PC-9 (cell line): ENCODE results near the gene MROH9. TPM values are rescaled to one million over a fixed set of nuclear protein-coding genes. Genes with fewer than 3 reads are reported as not detected.

ENCODE experiments used
- BruUV-seq: library from RNA; stranded (reverse); fragments of 400-500 nt; replicated peaks from 2 replicates; lab custom pipeline; 2021; lab: Mats Ljungman, UMichigan
- CTCF ChIA-PET: fragments of 300-600 bp; sonication (Branson Sonifier 250); formaldehyde crosslinking; loops from one replicate; lab custom pipeline; 2022; ENCODE audit warnings: antibody characterized with exemption; lab: Charles Lee
- POLR2A ChIA-PET: fragments of 300-600 bp; sonication (Branson Sonifier 250); formaldehyde crosslinking; loops from one replicate; lab custom pipeline; 2022; ENCODE audit warnings: antibody characterized with exemption; ENCODE audit not compliant: unreplicated experiment; lab: Charles Lee
- DNase-seq, 2 experiments: peaks; one replicate each; pipeline versions ENCODE4 v3.0.0 to v3.0.0-alpha.2; 2015 to 2022; ENCODE audit warnings: mixed read lengths in 1 of 2
- H2AFZ ChIP-seq: fragments of 200-600 bp; sonication (generic); 2 replicates; pipeline ENCODE4 v1.8.1; 2017; ENCODE audit warnings: antibody characterized with exemption
- H3F3A ChIP-seq: fragments of 200-600 bp; sonication (generic); 2 replicates; pipeline ENCODE4 v1.8.1; 2017; ENCODE audit warnings: antibody characterized with exemption, mild to moderate bottlenecking, low read depth; ENCODE audit not compliant: insufficient read depth
- H3K27ac ChIP-seq: fragments of 200-600 bp; sonication (generic); 2 replicates; pipeline ENCODE4 v1.6.1; 2016; ENCODE audit warnings: mixed run types
- H3K27me3 ChIP-seq: fragments of 200-600 bp; sonication (generic); 2 replicates; pipeline ENCODE4 v1.6.1; 2016; ENCODE audit warnings: low read depth, mixed run types; ENCODE audit not compliant: insufficient read depth
- H3K36me3 ChIP-seq: fragments of 200-600 bp; sonication (generic); 2 replicates; pipeline ENCODE4 v1.6.1; 2016; ENCODE audit warnings: low read depth, mixed run types
- H3K4me1 ChIP-seq: fragments of 200-600 bp; sonication (generic); replicated peaks from 2 replicates; pipeline ENCODE4 v1.6.1; 2016; ENCODE audit warnings: mixed run types; ENCODE audit not compliant: insufficient read depth
- H3K4me2 ChIP-seq: fragments of 200-600 bp; sonication (generic); 2 replicates; pipeline ENCODE4 v1.6.1; 2017; ENCODE audit warnings: mixed run types
- H3K4me3 ChIP-seq: fragments of 200-600 bp; sonication (generic); 2 replicates; pipeline ENCODE4 v1.6.1; 2016; ENCODE audit warnings: mixed run types
- H3K79me2 ChIP-seq: fragments of 200-600 bp; sonication (generic); 2 replicates; pipeline ENCODE4 v1.6.1; 2017; ENCODE audit warnings: low read depth, mixed run types
- H3K9me2 ChIP-seq: fragments of 200-600 bp; sonication (generic); 2 replicates; pipeline ENCODE4 v1.8.1; 2017; ENCODE audit warnings: mild to moderate bottlenecking; ENCODE audit not compliant: insufficient read depth
- H3K9me3 ChIP-seq: fragments of 200-600 bp; sonication (generic); 2 replicates; pipeline ENCODE4 v1.8.1; 2016; ENCODE audit warnings: low read depth; ENCODE audit not compliant: insufficient read depth
- H4K20me1 ChIP-seq: fragments of 200-600 bp; sonication (generic); 2 replicates; pipeline ENCODE4 v1.8.1; 2017; ENCODE audit not compliant: insufficient read depth
- CTCF ChIP-seq: fragments of 200-600 bp; sonication (generic); conservative IDR thresholded peaks from 2 replicates; pipeline ENCODE4 v1.6.1; 2017; ENCODE audit warnings: mixed run types, antibody characterized with exemption, mild to moderate bottlenecking, moderate library complexity
- EZH2 ChIP-seq: fragments of 200-600 bp; sonication (generic); IDR thresholded peaks from 2 replicates; pipeline ENCODE4 v1.8.0; 2017; ENCODE audit warnings: antibody characterized with exemption, low read depth
- intact Hi-C: fragments of 100-400 bp; cut with micrococcal nuclease; formaldehyde crosslinking; loops from one replicate; pipeline ENCODE4 v1.10.0; 2022; ENCODE audit not compliant: unreplicated experiment
- total RNA-seq: library from RNA; stranded (reverse); gene quantifications from 2 replicates; pipeline ENCODE4 v1.2.3, GENCODE V29; 2021

MROH9 gene
- total RNA-seq, 1 experiment from 2014 or later = not detected

GRCh38 chr1:171083222-171083621 is 147.9 kb downstream of the MROH9 start:
- BruUV-seq = no TSS peak
- Histone ChIP-seq H3K4me1 (no peaks in the 10 kb centered on the region), H3K36me3 (no peaks in the 10 kb centered on the region), H3K4me3 (no peak overlapping the region), H3K4me2 (no peak overlapping the region), H3K79me2 (no peaks in the 10 kb centered on the region), H2AFZ (no peak overlapping the region), H3K27me3 (no peaks in the 10 kb centered on the region), H3K9me3 (no peaks in the 10 kb centered on the region), H3K27ac (no peak overlapping the region), H4K20me1 (no peaks in the 10 kb centered on the region), H3F3A (no peaks in the 10 kb centered on the region), H3K9me2 (no peaks in the 10 kb centered on the region)
- intact Hi-C loops = no loop called here
- CTCF ChIA-PET = interaction anchor here (1.2 kb wide), 1 partner anchor 162 kb away, joined by 3 read pairs; no protein-coding TSS in a partner anchor
- POLR2A ChIA-PET = no interaction called here
- TF ChIP-seq CTCF (no peak), EZH2 (no peak)
- DNase-seq = no peak

- no peak for TF ChIP-seq CTCF
- TF ChIP-seq EZH2 = no peak
- no peaks in the 10 kb centered on the region for H3K79me2 ChIP-seq
- H3F3A ChIP-seq = no peaks in the 10 kb centered on the region
- no peaks in the 10 kb centered on the region for H3K4me1 ChIP-seq
- H3K4me3 ChIP-seq = no peak overlapping the region
- intact Hi-C loops = no loop called here
- no peaks in the 10 kb centered on the region for H3K9me2 ChIP-seq
- H3K27ac ChIP-seq = no peak overlapping the region
- H2AFZ ChIP-seq = no peak overlapping the region
- BruUV-seq = no TSS peak
- H3K27me3 ChIP-seq = no peaks in the 10 kb centered on the region
- POLR2A ChIA-PET = no interaction called here
- H3K36me3 ChIP-seq = no peaks in the 10 kb centered on the region
- CTCF ChIA-PET = no interaction called here
- no peak overlapping the region for H3K4me2 ChIP-seq
- DNase-seq = no peak
- H4K20me1 ChIP-seq = no peaks in the 10 kb centered on the region
- no peaks in the 10 kb centered on the region for H3K9me3 ChIP-seq
Measured at GRCh38 chr1:171084091-171084490, 148.8 kb downstream of the MROH9 start.

- no peak for DNase-seq
- CTCF ChIA-PET = no interaction called here
- H3K9me2 ChIP-seq = no peaks in the 10 kb centered on the region
- no TSS peak for BruUV-seq
- TF ChIP-seq CTCF = no peak
- no peak for TF ChIP-seq EZH2
- H3K27me3 ChIP-seq = no peaks in the 10 kb centered on the region
- H3K27ac ChIP-seq = no peak overlapping the region
- H3K4me1 ChIP-seq = no peaks in the 10 kb centered on the region
- H3K4me3 ChIP-seq = no peak overlapping the region
- H2AFZ ChIP-seq = no peak overlapping the region
- no peaks in the 10 kb centered on the region for H4K20me1 ChIP-seq
- no peaks in the 10 kb centered on the region for H3K9me3 ChIP-seq
- intact Hi-C loops = no loop called here
- POLR2A ChIA-PET = no interaction called here
- H3K4me2 ChIP-seq = no peak overlapping the region
- H3K79me2 ChIP-seq = no peaks in the 10 kb centered on the region
- no peaks in the 10 kb centered on the region for H3F3A ChIP-seq
- no peaks in the 10 kb centered on the region for H3K36me3 ChIP-seq
Measured at GRCh38 chr1:171084870-171085269, 149.5 kb downstream of the MROH9 start.
